ENCODE results near the gene TEKTIP1. TPM values are rescaled to one million over a fixed set of nuclear protein-coding genes. Genes with fewer than 3 reads are reported as not detected.

Gene TEKTIP1
- total RNA-seq, 1 experiment from 2014 or later: 0.49 TPM

- POLR2A ChIA-PET: no interaction called here
- H3K36me3 Mint-ChIP-seq (ENCODE audit: insufficient read depth, unreplicated experiment): peaks cover 38% of the 10 kb centered on the region
- H3K4me3 Mint-ChIP-seq (ENCODE audit: unreplicated experiment): no peak overlapping the region
- no peak for TF ChIP-seq CTCF (IDR thresholded peaks at IDR 0.05; ENCODE audit: unreplicated experiment)
- CTCF ChIA-PET: interaction anchor here (0.7 to 2.0 kb wide), 3 partner anchors 11 to 20 kb away, joined by 3 to 6 read pairs (median 3); no protein-coding TSS in a partner anchor
- intact Hi-C loops (cut with micrococcal nuclease): no loop called here
- no peaks in the 10 kb centered on the region for H3K27me3 Mint-ChIP-seq (ENCODE audit: insufficient read depth, unreplicated experiment)
- H3K4me1 Mint-ChIP-seq (ENCODE audit: insufficient read depth, unreplicated experiment): peaks cover 2% of the 10 kb centered on the region
- DNase-seq (ENCODE audit: unreplicated experiment): no peak
- no peak overlapping the region for H3K27ac Mint-ChIP-seq (ENCODE audit: low read depth, unreplicated experiment)
- no TSS peak for BruUV-seq (replicated peaks)
- H3K9me3 Mint-ChIP-seq (ENCODE audit: unreplicated experiment): no peaks in the 10 kb centered on the region
Observed at GRCh38 chr19:3492919-3493318, 46.1 kb upstream of the TEKTIP1 start.

GRCh38 chr19:3493651-3494050 lies 45.3 kb upstream of the TEKTIP1 start:
- CTCF ChIA-PET: interaction anchor here (0.7 to 2.0 kb wide), 3 partner anchors 10 to 192 kb away, joined by 3 to 6 read pairs (median 4); no protein-coding TSS in a partner anchor
- H3K4me1 Mint-ChIP-seq (ENCODE audit: insufficient read depth, unreplicated experiment): peaks cover 5% of the 10 kb centered on the region
- BruUV-seq (replicated peaks): no TSS peak
- no peaks in the 10 kb centered on the region for H3K9me3 Mint-ChIP-seq (ENCODE audit: unreplicated experiment)
- intact Hi-C loops (cut with micrococcal nuclease): no loop called here
- no peak for DNase-seq (ENCODE audit: unreplicated experiment)
- H3K4me3 Mint-ChIP-seq (ENCODE audit: unreplicated experiment): no peak overlapping the region
- H3K27ac Mint-ChIP-seq (ENCODE audit: low read depth, unreplicated experiment): no peak overlapping the region
- TF ChIP-seq CTCF (IDR thresholded peaks at IDR 0.05; ENCODE audit: unreplicated experiment): no peak
- H3K27me3 Mint-ChIP-seq (ENCODE audit: insufficient read depth, unreplicated experiment): no peaks in the 10 kb centered on the region
- peaks cover 38% of the 10 kb centered on the region for H3K36me3 Mint-ChIP-seq (ENCODE audit: insufficient read depth, unreplicated experiment)
- POLR2A ChIA-PET: no interaction called here

GRCh38 chr19:3494051-3494450 lies 44.9 kb upstream of the TEKTIP1 start:
- Mint-ChIP-seq H3K36me3 (ENCODE audit: insufficient read depth, unreplicated experiment) (peaks cover 38% of the 10 kb centered on the region), H3K4me3 (ENCODE audit: unreplicated experiment) (no peak overlapping the region), H3K4me1 (ENCODE audit: insufficient read depth, unreplicated experiment) (peaks cover 7% of the 10 kb centered on the region), H3K9me3 (ENCODE audit: unreplicated experiment) (no peaks in the 10 kb centered on the region), H3K27ac (ENCODE audit: low read depth, unreplicated experiment) (no peak overlapping the region), H3K27me3 (ENCODE audit: insufficient read depth, unreplicated experiment) (no peaks in the 10 kb centered on the region)
- no peak for DNase-seq (ENCODE audit: unreplicated experiment)
- POLR2A ChIA-PET: no interaction called here
- intact Hi-C loops (cut with micrococcal nuclease): no loop called here
- BruUV-seq (replicated peaks): no TSS peak
- TF ChIP-seq CTCF (IDR thresholded peaks at IDR 0.05; ENCODE audit: unreplicated experiment): no peak
- CTCF ChIA-PET: interaction anchor here (0.6 to 2.0 kb wide), 4 partner anchors 10 to 192 kb away, joined by 4 to 6 read pairs (median 4); no protein-coding TSS in a partner anchor

GRCh38 chr19:3494559-3494958 lies 44.4 kb upstream of the TEKTIP1 start:
- intact Hi-C loops (cut with micrococcal nuclease): no loop called here
- H3K27me3 Mint-ChIP-seq (ENCODE audit: insufficient read depth, unreplicated experiment): no peaks in the 10 kb centered on the region
- H3K9me3 Mint-ChIP-seq (ENCODE audit: unreplicated experiment): no peaks in the 10 kb centered on the region
- POLR2A ChIA-PET: no interaction called here
- no peak overlapping the region for H3K27ac Mint-ChIP-seq (ENCODE audit: low read depth, unreplicated experiment)
- CTCF ChIA-PET: interaction anchor here (0.6 to 2.0 kb wide), 4 partner anchors 10 to 193 kb away, joined by 4 to 6 read pairs (median 4); no protein-coding TSS in a partner anchor
- no peak for TF ChIP-seq CTCF (IDR thresholded peaks at IDR 0.05; ENCODE audit: unreplicated experiment)
- no peak for DNase-seq (ENCODE audit: unreplicated experiment)
- H3K4me3 Mint-ChIP-seq (ENCODE audit: unreplicated experiment): no peak overlapping the region
- peaks cover 11% of the 10 kb centered on the region for H3K4me1 Mint-ChIP-seq (ENCODE audit: insufficient read depth, unreplicated experiment)
- peaks cover 38% of the 10 kb centered on the region for H3K36me3 Mint-ChIP-seq (ENCODE audit: insufficient read depth, unreplicated experiment)
- BruUV-seq (replicated peaks): no TSS peak
